GM10266 (cell line): Measurements from ENCODE around the gene LUC7L.

Source experiments
- DNase-seq: peaks from one replicate; pipeline ENCODE4 v3.0.0; 2012; ENCODE audit errors: extremely low spot score
- TF ChIP-seq, protein P1 (sequence below): IDR thresholded peaks from 2 replicates; pipeline ENCODE4 v1.5.1; 2012; ENCODE audit warnings: mild to moderate bottlenecking, low read depth; ENCODE audit not compliant: control insufficient read depth, insufficient read depth; ENCODE audit errors: missing control alignments

The LUC7L gene

DNA sequence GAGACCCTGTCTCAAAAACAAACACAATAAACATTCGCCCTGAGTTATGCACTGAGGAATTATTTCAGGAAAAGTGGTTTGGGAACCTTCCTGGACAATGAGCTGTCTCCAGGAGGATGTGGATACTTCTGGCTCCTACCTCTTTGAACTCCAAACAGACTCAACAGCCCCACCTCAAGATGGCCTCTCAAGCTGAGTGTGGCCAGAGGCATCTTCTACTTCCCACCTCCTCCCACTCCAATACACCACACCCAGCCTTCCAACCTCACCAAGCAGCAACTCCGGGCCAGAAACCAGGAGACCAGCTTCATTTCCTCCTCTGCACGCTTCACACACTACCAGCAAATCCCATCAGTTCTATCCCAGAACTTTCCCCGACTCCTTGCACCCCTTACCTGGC lies 37.4 kb downstream of the LUC7L start:
- TF ChIP-seq, protein P1, sequence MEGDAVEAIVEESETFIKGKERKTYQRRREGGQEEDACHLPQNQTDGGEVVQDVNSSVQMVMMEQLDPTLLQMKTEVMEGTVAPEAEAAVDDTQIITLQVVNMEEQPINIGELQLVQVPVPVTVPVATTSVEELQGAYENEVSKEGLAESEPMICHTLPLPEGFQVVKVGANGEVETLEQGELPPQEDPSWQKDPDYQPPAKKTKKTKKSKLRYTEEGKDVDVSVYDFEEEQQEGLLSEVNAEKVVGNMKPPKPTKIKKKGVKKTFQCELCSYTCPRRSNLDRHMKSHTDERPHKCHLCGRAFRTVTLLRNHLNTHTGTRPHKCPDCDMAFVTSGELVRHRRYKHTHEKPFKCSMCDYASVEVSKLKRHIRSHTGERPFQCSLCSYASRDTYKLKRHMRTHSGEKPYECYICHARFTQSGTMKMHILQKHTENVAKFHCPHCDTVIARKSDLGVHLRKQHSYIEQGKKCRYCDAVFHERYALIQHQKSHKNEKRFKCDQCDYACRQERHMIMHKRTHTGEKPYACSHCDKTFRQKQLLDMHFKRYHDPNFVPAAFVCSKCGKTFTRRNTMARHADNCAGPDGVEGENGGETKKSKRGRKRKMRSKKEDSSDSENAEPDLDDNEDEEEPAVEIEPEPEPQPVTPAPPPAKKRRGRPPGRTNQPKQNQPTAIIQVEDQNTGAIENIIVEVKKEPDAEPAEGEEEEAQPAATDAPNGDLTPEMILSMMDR: no peak

DNA sequence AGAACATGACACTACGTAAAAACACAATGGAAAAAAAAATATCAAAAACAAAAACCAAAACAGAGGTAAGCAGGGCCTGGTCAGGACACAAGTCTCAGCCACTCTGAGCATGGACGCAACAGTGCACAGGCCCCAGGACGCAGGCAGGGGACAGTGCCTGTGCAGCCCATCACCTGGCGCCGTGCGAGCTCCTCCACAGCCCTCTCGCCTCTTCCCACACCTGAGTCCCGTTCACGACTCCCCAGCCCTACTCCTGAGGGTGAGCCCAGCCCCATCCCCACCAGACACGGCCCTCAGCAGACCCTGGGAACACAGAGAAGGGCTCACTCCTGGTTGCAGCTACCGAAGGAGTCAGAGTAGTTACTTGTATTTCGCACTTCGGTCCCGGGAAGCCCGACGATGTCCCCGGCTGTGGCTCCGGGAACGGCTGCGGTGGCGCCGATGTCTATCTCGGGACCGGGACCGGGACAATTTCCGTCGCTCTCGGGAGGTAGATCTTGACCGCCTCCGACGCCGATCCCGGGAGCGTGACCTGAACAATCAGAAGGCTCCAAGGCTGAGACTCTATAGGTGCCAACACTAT lies 39.6 kb downstream of the LUC7L start:
- TF ChIP-seq, protein P1: no peak
- no peak for DNase-seq

More for the DNA sequence above, 37.4 kb downstream of the LUC7L start:
- DNase-seq: no peak

DNA sequence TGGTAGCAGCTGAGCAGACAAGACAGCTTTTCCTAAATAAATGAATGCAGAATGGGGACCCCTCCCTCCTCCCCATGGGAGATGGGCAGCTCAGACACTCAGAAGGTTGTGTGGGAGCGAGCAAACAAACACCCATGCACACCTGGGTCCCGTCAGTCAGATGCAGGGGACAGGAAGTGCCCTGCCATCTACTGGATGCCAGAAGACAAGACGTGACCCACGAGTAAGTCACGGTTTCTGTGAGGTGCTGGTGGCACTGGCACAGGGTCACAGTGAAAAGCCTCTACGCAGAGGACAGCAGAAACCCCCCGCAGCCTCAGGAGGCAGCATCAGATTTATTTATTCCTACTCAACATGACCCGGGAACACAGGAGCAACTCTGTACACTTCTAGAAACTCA lies 40.6 kb downstream of the LUC7L start:
- TF ChIP-seq, protein P1: no peak
- DNase-seq: no peak

DNA sequence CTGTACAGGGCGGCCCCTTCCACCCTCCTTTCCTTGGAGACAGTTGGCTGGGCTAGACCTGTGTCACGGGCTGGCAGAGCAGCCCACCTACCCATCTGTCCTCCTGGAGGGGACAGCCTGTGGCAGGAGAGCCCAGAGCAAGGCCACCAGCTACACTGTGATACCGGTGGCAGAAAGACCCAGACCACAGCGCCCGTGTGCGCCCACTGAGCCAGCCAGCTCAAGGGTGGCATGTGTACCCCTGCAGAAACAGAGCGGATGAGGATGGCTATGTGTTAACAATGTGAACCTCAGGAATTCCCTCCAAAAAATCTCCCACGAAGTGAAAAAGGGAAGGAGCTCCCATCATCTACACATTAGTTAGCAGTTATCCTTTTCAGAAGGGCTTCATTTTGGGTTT lies 41.9 kb downstream of the LUC7L start:
- DNase-seq: no peak
- TF ChIP-seq, protein P1: no peak

DNA sequence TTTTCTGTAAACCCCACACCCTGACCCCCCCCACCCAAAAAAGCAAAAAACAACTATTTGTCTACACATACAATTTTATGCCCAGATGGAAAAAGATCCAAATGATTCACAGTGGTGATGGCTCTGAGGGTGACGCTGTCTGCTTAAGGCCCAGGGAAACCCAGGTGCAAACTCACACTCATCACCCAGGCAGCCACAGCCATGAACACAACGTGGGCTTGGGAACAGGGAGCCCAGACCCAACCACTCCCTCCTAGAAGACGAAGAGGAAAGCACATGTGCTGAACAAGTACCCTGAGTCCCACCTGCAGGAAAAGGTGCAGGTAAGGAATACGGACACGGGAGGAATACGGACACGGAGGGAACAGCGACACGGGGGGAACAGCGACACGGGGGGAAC lies 43.6 kb downstream of the LUC7L start:
- no peak for DNase-seq
- TF ChIP-seq, protein P1: no peak

DNA sequence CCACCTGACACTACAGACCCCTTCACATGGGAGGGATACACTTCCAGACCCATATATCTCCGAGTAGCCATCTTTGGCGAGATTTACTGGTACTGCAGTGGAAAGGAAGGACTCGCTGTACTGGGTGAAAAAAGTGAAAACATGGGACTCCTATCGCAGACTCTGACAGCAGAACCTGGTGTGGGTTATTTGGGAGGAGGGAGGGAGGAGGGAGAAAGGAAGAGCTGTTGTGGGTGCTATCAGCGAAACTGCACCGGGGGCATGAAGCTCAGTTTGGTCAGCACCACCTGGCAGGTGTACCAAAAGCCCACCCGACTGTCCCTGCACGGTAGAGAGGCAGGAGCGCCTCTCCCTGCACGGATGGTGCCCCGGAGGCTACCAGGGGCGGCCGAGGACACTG lies 44.0 kb downstream of the LUC7L start:
- DNase-seq: no peak
- TF ChIP-seq, protein P1: no peak

DNA sequence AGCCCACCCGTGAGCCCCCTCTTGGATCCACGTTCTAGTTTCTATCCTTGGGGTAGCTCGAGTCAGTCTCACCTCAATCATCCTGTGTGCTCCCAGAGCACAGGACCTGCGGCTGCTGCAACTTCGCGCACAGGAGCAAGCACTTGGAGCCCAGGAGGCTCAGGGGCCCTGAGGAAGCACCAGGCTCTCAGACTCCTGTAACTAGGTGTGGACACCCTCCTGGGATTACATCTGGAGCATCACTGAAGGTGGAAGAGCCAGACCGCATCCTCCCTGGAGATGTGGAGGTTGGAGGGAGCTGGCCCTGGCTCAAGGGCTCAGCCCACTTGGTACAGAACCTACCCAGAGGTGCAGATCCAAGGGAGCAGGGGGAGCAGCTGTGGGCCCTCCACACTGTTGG lies 46.2 kb downstream of the LUC7L start:
- no peak for DNase-seq
- TF ChIP-seq, protein P1: no peak
